PC-3 (cell line): Measurements from ENCODE around the gene ZNF746. TPM values are rescaled to one million over a fixed set of nuclear protein-coding genes. Genes with fewer than 3 reads are reported as not detected.
"Not testable (repeated sequence)": the region's sequence is repeated elsewhere in the genome, so short reads cannot be mapped to it uniquely, and the experiment has no call there.

ENCODE experiments used
- ATAC-seq: fragments of 200-7000 bp; cut with Tn5 transposase; 2 replicates; pipeline ENCODE4 v1.9.1; 2020; ENCODE audit warnings: mild to moderate bottlenecking, moderate library complexity
- BruUV-seq: library from RNA; stranded (reverse); fragments of 400-500 nt; replicated peaks from 2 replicates; lab custom pipeline; 2021; lab: Mats Ljungman, UMichigan
- CTCF ChIA-PET: fragments of 300-600 bp; sonication (Branson Sonifier 250); formaldehyde crosslinking; loops from one replicate; lab custom pipeline; 2022; ENCODE audit warnings: antibody characterized with exemption; lab: Charles Lee
- POLR2A ChIA-PET: fragments of 300-600 bp; sonication (Branson Sonifier 250); formaldehyde crosslinking; loops from one replicate; lab custom pipeline; 2022; ENCODE audit warnings: antibody characterized with exemption; ENCODE audit not compliant: unreplicated experiment; lab: Charles Lee
- DNase-seq: peaks from one replicate; pipeline ENCODE4 v3.0.0-alpha.2; 2015
- H2AFZ ChIP-seq: fragments of 300-600 bp; sonication (generic); 2 replicates; pipeline ENCODE4 v1.6.0; 2016; ENCODE audit warnings: antibody characterized with exemption, low read length
- H3F3A ChIP-seq: fragments of 300-600 bp; sonication (generic); one replicate; pipeline ENCODE4 v1.6.0; 2017; ENCODE audit warnings: antibody characterized with exemption, low read length, control low read depth, mild to moderate bottlenecking; ENCODE audit not compliant: unreplicated experiment
- H3K27ac ChIP-seq: fragments of 300-600 bp; sonication (generic); 2 replicates; pipeline ENCODE4 v1.5.1; 2016; ENCODE audit warnings: mild to moderate bottlenecking, low read length
- H3K27me3 ChIP-seq: fragments of 300-600 bp; sonication (generic); 2 replicates; pipeline ENCODE4 v1.6.1; 2016; ENCODE audit warnings: low read length, mixed read lengths
- H3K36me3 ChIP-seq: fragments of 300-600 bp; sonication (generic); 2 replicates; pipeline ENCODE4 v1.6.1; 2016; ENCODE audit warnings: low read depth, mixed run types, low read length, mixed read lengths
- H3K4me1 ChIP-seq: fragments of 300-600 bp; sonication (generic); 2 replicates; pipeline ENCODE4 v1.5.1; 2016; ENCODE audit warnings: low read length; ENCODE audit not compliant: insufficient read depth
- H3K4me2 ChIP-seq: fragments of 300-600 bp; sonication (generic); 2 replicates; pipeline ENCODE4 v1.6.0; 2016; ENCODE audit warnings: low read length
- H3K4me3 ChIP-seq: fragments of 300-600 bp; sonication (generic); 2 replicates; pipeline ENCODE4 v1.5.1; 2016; ENCODE audit warnings: mild to moderate bottlenecking, low read length, mixed read lengths
- H3K79me2 ChIP-seq: fragments of 300-600 bp; sonication (generic); 2 replicates; pipeline ENCODE4 v1.6.1; 2017; ENCODE audit warnings: low read length, mixed read lengths
- H3K9ac ChIP-seq: fragments of 300-600 bp; sonication (generic); 2 replicates; pipeline ENCODE4 v1.6.0; 2016; ENCODE audit warnings: mild to moderate bottlenecking, low read length
- H3K9me2 ChIP-seq: fragments of 300-600 bp; sonication (generic); replicated peaks from 2 replicates; pipeline ENCODE4 v1.6.1; 2016; ENCODE audit warnings: mixed run types, low read length, mixed read lengths
- H3K9me3 ChIP-seq: fragments of 300-600 bp; sonication (generic); 2 replicates; pipeline ENCODE4 v1.6.1; 2016; ENCODE audit warnings: low read length, mixed read lengths
- H4K20me1 ChIP-seq: fragments of 300-600 bp; sonication (generic); 2 replicates; pipeline ENCODE4 v1.6.1; 2016; ENCODE audit warnings: low read length, mixed read lengths
- EZH2 ChIP-seq: fragments of 300-600 bp; sonication (generic); IDR thresholded peaks from one replicate; pipeline ENCODE4 v1.6.1; 2017; ENCODE audit warnings: antibody characterized with exemption, mild to moderate bottlenecking, low read length; ENCODE audit not compliant: unreplicated experiment
- EZH2phosphoT487 ChIP-seq: fragments of 300-600 bp; sonication (generic); IDR thresholded peaks from 2 replicates; pipeline ENCODE4 v1.6.1; 2018; ENCODE audit warnings: mild to moderate bottlenecking, antibody characterized with exemption, low read length, borderline replicate concordance
- intact Hi-C: fragments of 100-400 bp; cut with micrococcal nuclease; formaldehyde crosslinking; loops from 2 replicates; pipeline ENCODE4 v1.9.0; 2023
- total RNA-seq: library from RNA; depleted of rRNA; stranded (reverse); fragments of >200 nt; gene quantifications from 2 replicates; pipeline ENCODE4 v1.2.3, GENCODE V29; 2014
- TF ChIP-seq, protein P1 (sequence below): fragments of 300-600 bp; sonication (generic); conservative IDR thresholded peaks from 2 replicates; pipeline ENCODE4 v1.5.1; 2017; ENCODE audit warnings: antibody characterized with exemption, low read depth, mild to moderate bottlenecking, low read length

Gene ZNF746
- total RNA-seq, 1 experiment from 2014 or later, result 19.6 TPM

GRCh38 chr7:149495785-149496641 is 1.6 kb downstream of the ZNF746 start:
- intact Hi-C loops, result loop anchor here (2.0 to 10.0 kb wide), 3 partner anchors 73 to 211 kb away; no protein-coding TSS in a partner anchor

GRCh38 chr7:149494738-149495368 is 2.8 kb downstream of the ZNF746 start:
- no peak overlapping the region for H3K4me2 ChIP-seq
- no peak overlapping the region for H3K27ac ChIP-seq
- H3K4me1 ChIP-seq, result peaks cover 11% of the 10 kb centered on the region
- H3K79me2 ChIP-seq, result peaks cover 24% of the 10 kb centered on the region
- no peak for TF ChIP-seq EZH2phosphoT487
- TF ChIP-seq, protein P1, sequence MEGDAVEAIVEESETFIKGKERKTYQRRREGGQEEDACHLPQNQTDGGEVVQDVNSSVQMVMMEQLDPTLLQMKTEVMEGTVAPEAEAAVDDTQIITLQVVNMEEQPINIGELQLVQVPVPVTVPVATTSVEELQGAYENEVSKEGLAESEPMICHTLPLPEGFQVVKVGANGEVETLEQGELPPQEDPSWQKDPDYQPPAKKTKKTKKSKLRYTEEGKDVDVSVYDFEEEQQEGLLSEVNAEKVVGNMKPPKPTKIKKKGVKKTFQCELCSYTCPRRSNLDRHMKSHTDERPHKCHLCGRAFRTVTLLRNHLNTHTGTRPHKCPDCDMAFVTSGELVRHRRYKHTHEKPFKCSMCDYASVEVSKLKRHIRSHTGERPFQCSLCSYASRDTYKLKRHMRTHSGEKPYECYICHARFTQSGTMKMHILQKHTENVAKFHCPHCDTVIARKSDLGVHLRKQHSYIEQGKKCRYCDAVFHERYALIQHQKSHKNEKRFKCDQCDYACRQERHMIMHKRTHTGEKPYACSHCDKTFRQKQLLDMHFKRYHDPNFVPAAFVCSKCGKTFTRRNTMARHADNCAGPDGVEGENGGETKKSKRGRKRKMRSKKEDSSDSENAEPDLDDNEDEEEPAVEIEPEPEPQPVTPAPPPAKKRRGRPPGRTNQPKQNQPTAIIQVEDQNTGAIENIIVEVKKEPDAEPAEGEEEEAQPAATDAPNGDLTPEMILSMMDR, result no peak
- TF ChIP-seq EZH2, result no peak
- peaks cover 19% of the 10 kb centered on the region for H3K36me3 ChIP-seq
- intact Hi-C loops, result loop anchor here (10.0 kb wide), 1 partner anchor 210 kb away; no protein-coding TSS in a partner anchor
- H3K9me3 ChIP-seq, result no peaks in the 10 kb centered on the region
- no peak overlapping the region for H3K9ac ChIP-seq
- DNase-seq (no peak), ATAC-seq (no peak)
- ChIA-PET POLR2A (no interaction called here), CTCF (no interaction called here)
- no peaks in the 10 kb centered on the region for H3K27me3 ChIP-seq
- H4K20me1 ChIP-seq, result peaks cover 11% of the 10 kb centered on the region; the same call in 1 of the 2 replicates
- no TSS peak for BruUV-seq
- no peak overlapping the region for H3K4me3 ChIP-seq
- H3F3A ChIP-seq, result no peaks in the 10 kb centered on the region
- no peak overlapping the region for H2AFZ ChIP-seq
- no peaks in the 10 kb centered on the region for H3K9me2 ChIP-seq

More at GRCh38 chr7:149495785-149496641, 1.6 kb downstream of the ZNF746 start:
- H3K4me3 ChIP-seq, result peak overlapping the region; percentile 82
- H3K4me1 ChIP-seq, result peaks cover 11% of the 10 kb centered on the region
- no peaks in the 10 kb centered on the region for H3K27me3 ChIP-seq
- H3K9me2 ChIP-seq, result no peaks in the 10 kb centered on the region
- ChIA-PET POLR2A (no interaction called here), CTCF (interaction anchor here (0.6 to 0.9 kb wide), 2 partner anchors 130 to 349 kb away, joined by 3 to 5 read pairs; no protein-coding TSS in a partner anchor)
- H3K79me2 ChIP-seq, result peaks cover 24% of the 10 kb centered on the region
- peak; percentile 25; the same call in 1 of the 2 replicates for ATAC-seq
- H2AFZ ChIP-seq, result no peak overlapping the region
- no peaks in the 10 kb centered on the region for H3K9me3 ChIP-seq
- peak overlapping the region; percentile 92 for H3K4me2 ChIP-seq
- TF ChIP-seq, protein P1, result no peak
- TF ChIP-seq EZH2phosphoT487 (no peak), EZH2 (no peak)
- peaks cover 19% of the 10 kb centered on the region for H3K36me3 ChIP-seq
- no peak overlapping the region for H3K27ac ChIP-seq
- DNase-seq, result peak; percentile 19
- TSS peak; percentile 38 for BruUV-seq
- H3K9ac ChIP-seq, result peak overlapping the region; percentile 81
- peaks cover 11% of the 10 kb centered on the region; the same call in 1 of the 2 replicates for H4K20me1 ChIP-seq
- no peaks in the 10 kb centered on the region for H3F3A ChIP-seq

GRCh38 chr7:149493975-149494374 is 3.6 kb downstream of the ZNF746 start:
- H3K36me3 ChIP-seq, result peaks cover 19% of the 10 kb centered on the region
- ATAC-seq, H3K27ac ChIP-seq, BruUV-seq, POLR2A ChIA-PET, H3K9ac ChIP-seq, H3K9me2 ChIP-seq, H3K27me3 ChIP-seq, H3K9me3 ChIP-seq, H2AFZ ChIP-seq, H3F3A ChIP-seq, H3K4me2 ChIP-seq, DNase-seq, H3K4me3 ChIP-seq, CTCF ChIA-PET: not testable (repeated sequence)
- H4K20me1 ChIP-seq, result peaks cover 11% of the 10 kb centered on the region; the same call in 1 of the 2 replicates
- peaks cover 11% of the 10 kb centered on the region for H3K4me1 ChIP-seq
- intact Hi-C loops, result loop anchor here (10.0 kb wide), 1 partner anchor 209 kb away; no protein-coding TSS in a partner anchor
- H3K79me2 ChIP-seq, result peaks cover 24% of the 10 kb centered on the region
